GF-D8 (cell line): Measurements from ENCODE around the gene CYP24A1.
"Not testable (repeated sequence)": the region's sequence is repeated elsewhere in the genome, so short reads cannot be mapped to it uniquely, and the experiment has no call there.

Experiments
- DNase-seq: peaks from one replicate; lab custom pipeline; 2025; lab: John Stamatoyannopoulos, UW

CYP24A1 gene

GRCh38 chr20:54132612-54133433, 41.0 kb downstream of the CYP24A1 start:
- DNase-seq: no peak

- DNase-seq: no peak
Observed at GRCh38 chr20:54131675-54132611, 41.8 kb downstream of the CYP24A1 start.

- not testable (repeated sequence) for DNase-seq
Observed at GRCh38 chr20:54131125-54131524, 42.7 kb downstream of the CYP24A1 start.

- no peak for DNase-seq
Observed at GRCh38 chr20:54129350-54129749, 44.4 kb downstream of the CYP24A1 start.

GRCh38 chr20:54127855-54128574, 45.8 kb downstream of the CYP24A1 start:
- DNase-seq: no peak

GRCh38 chr20:54126806-54127655, 46.8 kb downstream of the CYP24A1 start:
- no peak for DNase-seq

GRCh38 chr20:54126328-54126727, 47.5 kb downstream of the CYP24A1 start:
- not testable (repeated sequence) for DNase-seq

- no peak for DNase-seq
Observed at GRCh38 chr20:54123587-54124180, 50.1 kb downstream of the CYP24A1 start.

- DNase-seq: no peak
Observed at GRCh38 chr20:54122681-54123586, 50.9 kb downstream of the CYP24A1 start.

GRCh38 chr20:54122189-54122588, 51.6 kb downstream of the CYP24A1 start:
- no peak for DNase-seq

- DNase-seq: no peak
Observed at GRCh38 chr20:54119744-54120143, 54.0 kb downstream of the CYP24A1 start.

GRCh38 chr20:54118220-54119001, 55.4 kb downstream of the CYP24A1 start:
- no peak for DNase-seq

- DNase-seq: no peak
Observed at GRCh38 chr20:54116550-54117235, 57.1 kb downstream of the CYP24A1 start.

- no peak for DNase-seq
Observed at GRCh38 chr20:54115172-54115854, 58.5 kb downstream of the CYP24A1 start.

GRCh38 chr20:54114109-54114508, 59.7 kb downstream of the CYP24A1 start:
- DNase-seq: no peak

GRCh38 chr20:54113566-54113965, 60.2 kb downstream of the CYP24A1 start:
- no peak for DNase-seq

GRCh38 chr20:54112221-54112884, 61.4 kb downstream of the CYP24A1 start:
- DNase-seq: no peak
